ENCODE results near the gene FGD4.
"Not testable (repeated sequence)": the region's sequence is repeated elsewhere in the genome, so short reads cannot be mapped to it uniquely, and the experiment has no call there.

The FGD4 gene

GRCh38 chr12:32532951-32533350 lies 133.6 kb downstream of the FGD4 start:
- DNase-seq, result no peak

DNA sequence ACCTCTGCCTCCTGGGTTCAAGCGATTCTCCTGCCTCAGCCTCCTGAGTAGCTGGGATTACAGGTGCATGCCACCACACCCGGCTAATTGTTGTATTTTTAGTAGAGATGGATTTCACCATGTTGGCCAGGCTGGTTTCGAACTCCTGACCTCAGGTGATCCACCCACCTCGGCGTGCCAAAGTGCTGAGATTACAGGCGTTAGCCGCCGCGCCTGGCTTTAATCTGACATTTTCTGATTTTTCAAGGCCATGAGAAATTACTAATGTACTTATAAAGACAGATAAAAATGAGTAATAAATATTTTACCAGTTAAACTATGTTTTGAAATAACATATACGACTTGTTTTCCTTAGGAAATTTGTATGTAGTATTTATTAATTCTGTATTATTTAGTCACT lies 134.1 kb downstream of the FGD4 start:
- not testable (repeated sequence) for DNase-seq

- peak; percentile 35 for DNase-seq
These were observed 134.7 kb downstream of the FGD4 start for GRCh38 chr12:32533971-32534590.

GRCh38 chr12:32534698-32535097 lies 135.3 kb downstream of the FGD4 start:
- peak; percentile 55 for DNase-seq

- DNase-seq, result peak; percentile 87
These were observed 136.1 kb downstream of the FGD4 start for GRCh38 chr12:32535288-32535999.

- no peak for DNase-seq
These were observed 136.6 kb downstream of the FGD4 start for GRCh38 chr12:32536000-32536345.

GRCh38 chr12:32541754-32542374 lies 142.5 kb downstream of the FGD4 start:
- DNase-seq, result no peak

GRCh38 chr12:32542428-32543229 lies 143.3 kb downstream of the FGD4 start:
- DNase-seq, result peak; percentile 45

DNA sequence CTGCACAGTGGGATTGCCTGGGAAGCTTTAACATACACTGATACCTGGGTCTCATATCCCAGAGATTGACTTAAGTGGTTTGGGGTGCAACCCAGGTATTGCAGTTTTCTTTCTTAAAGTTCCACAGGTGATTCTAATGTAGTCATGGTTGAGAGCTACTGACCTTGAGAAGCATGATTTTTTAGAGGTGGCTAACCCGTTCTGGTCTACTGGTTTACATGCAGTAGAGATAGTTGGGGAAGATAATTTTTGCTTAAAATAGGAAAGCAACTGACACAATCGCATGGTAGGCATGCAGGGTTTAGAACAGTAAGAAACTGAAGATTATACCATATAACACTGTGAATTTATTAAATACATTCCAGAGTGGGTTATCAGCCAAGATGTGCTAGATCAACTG lies 145.5 kb downstream of the FGD4 start:
- DNase-seq, result no peak

- DNase-seq, result no peak
These were observed 146.1 kb downstream of the FGD4 start for GRCh38 chr12:32545413-32545980.

DNA sequence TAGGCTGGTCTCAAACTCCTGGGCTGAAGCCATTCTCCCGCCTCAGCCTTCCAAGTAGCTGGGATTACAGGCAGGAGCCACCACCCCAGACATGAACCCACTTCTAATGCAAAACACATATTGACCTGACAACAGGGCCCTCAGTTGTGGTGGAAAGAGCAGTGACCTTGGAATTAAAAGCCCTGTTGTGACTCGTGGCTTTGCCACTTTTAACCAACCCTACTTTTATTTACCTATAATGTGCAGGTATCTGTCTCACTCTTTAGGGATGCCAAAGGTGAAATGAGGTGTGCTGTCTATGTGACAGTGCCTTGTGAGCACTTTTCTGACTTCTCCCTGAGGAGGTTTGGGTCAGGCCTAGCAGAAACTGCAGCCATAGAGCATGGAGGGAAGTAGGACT lies 146.9 kb downstream of the FGD4 start:
- DNase-seq, result no peak

DNA sequence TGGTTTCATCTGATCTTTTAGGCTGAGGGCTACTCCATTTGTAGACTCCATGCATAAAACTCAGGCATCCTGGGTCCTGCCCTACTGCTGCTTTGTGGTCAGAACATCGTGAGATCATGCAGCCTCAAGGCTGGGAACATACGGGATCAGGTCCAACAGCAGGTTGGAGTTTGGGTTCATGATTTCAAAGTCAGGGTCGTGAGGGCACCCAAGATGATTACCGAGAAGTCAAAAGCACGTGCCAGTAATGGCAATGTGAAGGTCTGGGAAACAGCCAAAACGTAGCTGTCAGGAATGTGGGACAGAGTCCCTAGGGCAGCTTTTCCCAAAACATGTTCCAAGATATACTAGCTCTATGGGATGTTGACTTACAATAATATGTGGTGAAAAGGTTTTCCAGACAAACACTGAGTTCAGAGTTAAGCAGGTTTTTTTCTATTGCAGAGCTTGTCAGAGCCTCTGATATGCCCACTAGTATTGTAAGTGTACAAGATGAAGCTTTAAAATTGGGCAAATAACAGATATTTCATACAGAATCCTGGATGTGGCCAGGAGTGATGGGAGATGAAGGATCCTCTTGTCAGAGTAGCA lies 149.4 kb downstream of the FGD4 start:
- no peak for DNase-seq

DNA sequence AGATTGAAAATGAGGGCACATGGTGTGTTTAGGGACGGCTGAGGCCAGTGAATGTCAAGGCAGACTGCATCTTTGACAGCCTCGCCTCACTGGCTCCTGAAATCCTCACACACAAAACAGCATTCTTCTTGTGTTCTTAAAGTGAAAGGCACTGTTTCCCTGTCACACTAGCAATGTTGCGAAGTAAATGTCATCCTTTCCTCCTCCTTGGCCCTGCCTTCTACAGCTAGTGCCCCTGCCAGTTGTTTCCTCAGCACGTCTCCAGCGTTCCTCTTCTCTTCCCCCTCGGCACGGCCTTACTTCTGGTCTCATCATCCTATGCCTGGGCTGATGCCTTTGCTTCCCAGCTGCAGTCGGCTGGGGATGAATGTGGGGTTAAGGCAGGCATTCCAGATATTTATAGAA lies 150.3 kb downstream of the FGD4 start:
- peak; percentile 56 for DNase-seq

DNA sequence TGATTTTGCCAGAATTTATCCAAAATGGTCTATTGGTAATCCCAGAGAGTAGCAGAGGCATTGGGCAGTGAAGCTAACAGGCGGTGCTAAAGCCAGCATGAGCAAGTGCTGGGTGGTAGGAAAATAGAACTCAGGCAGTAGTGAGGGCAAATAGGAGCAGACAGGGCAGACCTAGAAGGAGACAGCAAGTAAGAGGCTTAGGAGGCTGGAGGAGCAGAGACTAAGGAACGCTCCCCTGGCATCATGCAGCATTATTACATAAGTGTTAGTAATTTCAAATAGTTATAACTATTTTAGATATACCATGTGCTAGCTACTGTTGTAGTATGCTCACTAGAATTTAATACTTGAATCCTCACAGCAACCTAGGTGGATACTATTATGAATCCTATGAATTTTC lies 151.7 kb downstream of the FGD4 start:
- DNase-seq, result no peak

DNA sequence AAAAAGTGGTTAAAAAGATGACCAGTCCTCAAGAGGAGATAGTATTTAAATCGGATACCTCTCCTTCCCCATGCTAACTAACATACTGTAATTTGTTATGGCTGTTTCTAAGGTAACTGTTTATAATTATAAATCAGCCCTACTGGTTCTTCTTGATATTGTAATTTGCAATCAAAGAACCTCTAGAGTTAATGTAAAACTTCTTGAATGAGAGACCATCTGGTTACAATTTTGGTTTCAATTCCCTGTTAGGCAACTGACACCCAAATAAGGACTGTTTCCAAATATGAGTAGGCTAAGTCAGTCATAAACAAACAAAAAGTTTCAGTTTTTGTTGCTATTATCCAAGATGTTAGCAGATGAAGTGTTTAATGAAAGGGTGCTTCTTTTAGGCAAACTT lies 159.5 kb downstream of the FGD4 start:
- DNase-seq, result no peak

DNA sequence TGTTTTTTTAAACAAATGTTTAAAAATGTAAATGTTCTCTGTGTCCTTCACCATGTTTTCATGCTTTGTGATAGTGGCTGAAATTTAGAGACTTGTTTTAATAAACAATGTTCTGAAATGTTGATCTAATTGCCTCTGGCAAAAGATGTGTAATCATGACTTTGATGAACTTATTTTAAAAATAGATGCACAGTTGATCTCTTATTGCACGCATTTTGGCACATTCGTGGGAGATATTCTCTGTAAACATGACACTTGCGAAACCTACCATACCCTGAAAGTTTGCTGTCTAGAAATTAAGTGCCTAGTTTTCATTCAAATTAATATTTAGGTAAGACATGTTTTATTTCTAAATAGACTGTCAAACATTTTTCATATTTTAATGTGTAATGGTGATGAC lies 160.1 kb downstream of the FGD4 start:
- DNase-seq, result no peak

DNA sequence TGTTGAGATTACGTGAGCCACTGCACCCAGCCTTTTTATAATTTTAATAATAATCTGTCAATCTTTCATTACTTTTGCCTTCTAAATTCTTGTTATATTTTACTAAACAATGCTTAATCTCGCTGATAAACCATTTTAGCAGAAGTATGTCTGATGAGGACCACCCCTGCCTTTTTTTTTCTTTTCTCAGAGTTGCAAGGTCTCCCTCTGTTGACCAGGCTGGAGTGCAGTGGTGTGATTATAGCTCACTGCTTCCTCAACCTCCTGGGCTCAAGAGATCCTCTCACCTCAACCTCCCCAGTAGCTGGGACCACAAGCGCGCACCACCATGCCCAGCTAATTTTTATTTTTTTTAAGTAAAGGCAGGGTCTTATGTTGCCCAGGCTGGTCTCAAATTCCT lies 161.2 kb downstream of the FGD4 start:
- DNase-seq, result no peak

DNA sequence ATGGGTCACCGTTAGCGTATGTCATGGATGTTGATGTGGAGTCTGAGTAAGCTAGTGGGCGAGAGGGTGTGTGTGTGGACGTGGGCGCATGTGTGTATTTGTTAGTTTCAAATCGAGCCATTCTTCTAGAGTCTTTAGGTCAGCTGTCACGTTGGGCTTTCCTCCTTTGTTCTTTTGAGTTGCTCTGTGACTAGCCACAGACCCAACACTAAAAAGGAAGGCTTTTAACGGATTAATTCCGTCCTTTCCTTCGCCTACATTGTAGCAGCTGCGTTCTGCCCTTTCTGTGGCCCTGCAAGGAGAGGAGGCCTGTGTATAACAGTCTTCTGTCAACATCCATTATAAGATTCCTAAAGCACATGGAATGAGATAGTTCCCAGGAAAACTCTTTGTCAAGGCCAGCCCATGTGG lies 162.6 kb downstream of the FGD4 start:
- DNase-seq, result no peak

DNA sequence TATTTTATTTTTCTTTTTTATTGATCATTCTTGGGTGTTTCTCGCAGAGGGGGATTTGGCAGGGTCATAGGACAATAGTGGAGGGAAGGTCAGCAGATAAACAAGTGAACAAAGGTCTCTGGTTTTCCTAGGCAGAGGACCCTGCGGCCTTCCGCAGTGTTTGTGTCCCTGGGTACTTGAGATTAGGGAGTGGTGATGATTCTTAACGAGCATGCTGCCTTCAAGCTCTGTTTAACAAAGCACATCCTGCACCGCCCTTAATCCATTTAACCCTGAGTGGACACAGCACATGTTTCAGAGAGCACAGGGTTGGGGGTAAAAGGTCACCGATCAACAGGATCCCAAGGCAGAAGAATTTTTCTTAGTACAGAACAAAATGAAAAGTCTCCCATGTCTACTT lies 163.1 kb downstream of the FGD4 start:
- DNase-seq, result not testable (repeated sequence)

DNA sequence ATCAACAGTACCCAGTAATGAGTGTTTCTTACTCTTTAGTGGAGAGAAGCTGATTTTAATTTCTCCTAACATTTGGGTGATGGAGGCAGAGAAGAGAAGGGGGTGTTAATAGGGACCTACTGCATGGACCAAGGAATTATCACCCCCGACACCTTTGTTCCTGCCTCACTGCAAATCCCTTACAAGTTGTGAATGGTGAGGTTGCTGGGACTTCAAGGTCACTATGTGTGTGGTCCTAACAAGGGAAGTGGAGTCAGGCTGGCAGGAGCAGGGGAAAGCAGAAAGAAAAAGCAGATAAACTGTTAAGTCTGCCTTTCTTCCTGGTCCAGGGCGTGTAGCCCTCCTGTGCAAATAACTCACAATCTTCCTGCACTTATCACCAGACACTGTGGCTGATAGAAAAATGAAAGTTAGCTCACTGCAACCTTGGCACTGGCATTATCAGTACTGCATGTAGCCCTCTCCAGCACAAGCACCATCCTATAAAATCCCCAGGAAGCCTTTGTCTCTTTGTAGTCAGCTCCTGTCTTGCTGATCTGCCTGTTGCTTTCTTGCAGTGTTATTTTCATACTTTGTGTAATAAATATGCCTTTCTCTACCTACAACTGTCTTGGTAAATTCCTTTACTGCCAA lies 167.4 kb downstream of the FGD4 start:
- no peak for DNase-seq

DNA sequence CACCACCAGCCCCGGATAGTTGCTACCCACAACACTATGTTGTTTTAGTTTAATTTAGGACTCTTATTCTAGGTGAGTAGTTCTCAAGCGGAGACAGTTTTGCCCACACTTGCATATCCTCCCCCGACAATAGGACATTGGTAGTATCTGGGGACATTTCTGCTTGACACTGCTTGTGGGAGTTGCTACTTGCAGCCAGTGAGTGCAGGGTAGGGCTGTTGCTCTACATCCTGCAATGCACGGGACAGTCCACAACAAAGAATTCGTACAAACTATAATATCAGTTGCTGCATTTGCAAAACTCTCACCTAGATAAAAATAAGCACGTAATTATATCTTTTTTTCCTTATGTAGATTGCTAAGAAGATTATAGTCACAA lies 167.9 kb downstream of the FGD4 start:
- peak; percentile 40 for DNase-seq

GRCh38 chr12:32568228-32568627 lies 168.9 kb downstream of the FGD4 start:
- DNase-seq, result peak; percentile 53
